PFSK-1 (cell line): Measurements from ENCODE around the gene TLL1.

Experiments
- FOXP2 ChIP-seq: optimal IDR thresholded peaks from 2 replicates; pipeline ENCODE3; 2011; ENCODE audit warnings: borderline replicate concordance, control low read depth, inconsistent platforms; ENCODE audit not compliant: insufficient read depth; ENCODE audit errors: extremely low read length, extremely low read depth
- POLR2AphosphoS5 ChIP-seq: IDR thresholded peaks from 2 replicates; pipeline ENCODE4 v1.6.1; 2012; ENCODE audit warnings: low read depth, mild to moderate bottlenecking, control low read depth, low read length, moderate library complexity
- SIN3A ChIP-seq: IDR thresholded peaks from 2 replicates; pipeline ENCODE4 v1.6.1; 2012; ENCODE audit warnings: mild to moderate bottlenecking, low read length, moderate library complexity, borderline replicate concordance; ENCODE audit not compliant: insufficient read depth
- TAF1 ChIP-seq: IDR thresholded peaks from 2 replicates; pipeline ENCODE4 v1.6.1; 2012; ENCODE audit warnings: low read length, control low read depth, borderline replicate concordance; ENCODE audit not compliant: insufficient read depth
- TF ChIP-seq, protein P1 (sequence below), 2 experiments: IDR thresholded peaks; 2 replicates each; pipeline versions ENCODE4 v1.6.1 to v1.8.0; 2011 to 2012; ENCODE audit warnings: low read depth in 2 of 2, low read length in 2 of 2, control low read depth in 1 of 2, inconsistent platforms in 1 of 2, mild to moderate bottlenecking in 1 of 2, moderate library complexity in 1 of 2; ENCODE audit not compliant: insufficient read depth in 1 of 2

TLL1 gene

DNA sequence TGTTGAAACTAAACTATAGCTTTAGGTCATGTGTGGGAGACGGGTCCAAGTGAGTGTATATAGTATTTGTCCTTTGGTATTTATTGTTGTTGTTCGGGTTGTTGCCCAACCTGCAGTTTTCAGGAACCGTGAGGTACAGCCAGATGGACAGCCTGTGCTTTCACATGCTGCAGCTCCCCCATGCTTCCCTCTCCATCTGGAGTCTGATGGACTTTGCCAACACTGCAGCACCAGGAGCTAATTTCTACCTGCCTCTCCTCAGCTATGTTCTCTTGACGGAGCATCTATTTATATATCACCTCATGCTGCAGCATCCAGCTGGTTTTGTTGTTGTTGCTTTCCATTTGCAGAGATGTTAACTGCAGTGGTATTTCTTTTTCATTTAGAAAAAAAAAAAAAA lies 80.1 kb downstream of the TLL1 start:
- TF ChIP-seq FOXP2 (no peak), SIN3A (no peak), POLR2AphosphoS5 (no peak), TAF1 (no peak)
- TF ChIP-seq, protein P1, sequence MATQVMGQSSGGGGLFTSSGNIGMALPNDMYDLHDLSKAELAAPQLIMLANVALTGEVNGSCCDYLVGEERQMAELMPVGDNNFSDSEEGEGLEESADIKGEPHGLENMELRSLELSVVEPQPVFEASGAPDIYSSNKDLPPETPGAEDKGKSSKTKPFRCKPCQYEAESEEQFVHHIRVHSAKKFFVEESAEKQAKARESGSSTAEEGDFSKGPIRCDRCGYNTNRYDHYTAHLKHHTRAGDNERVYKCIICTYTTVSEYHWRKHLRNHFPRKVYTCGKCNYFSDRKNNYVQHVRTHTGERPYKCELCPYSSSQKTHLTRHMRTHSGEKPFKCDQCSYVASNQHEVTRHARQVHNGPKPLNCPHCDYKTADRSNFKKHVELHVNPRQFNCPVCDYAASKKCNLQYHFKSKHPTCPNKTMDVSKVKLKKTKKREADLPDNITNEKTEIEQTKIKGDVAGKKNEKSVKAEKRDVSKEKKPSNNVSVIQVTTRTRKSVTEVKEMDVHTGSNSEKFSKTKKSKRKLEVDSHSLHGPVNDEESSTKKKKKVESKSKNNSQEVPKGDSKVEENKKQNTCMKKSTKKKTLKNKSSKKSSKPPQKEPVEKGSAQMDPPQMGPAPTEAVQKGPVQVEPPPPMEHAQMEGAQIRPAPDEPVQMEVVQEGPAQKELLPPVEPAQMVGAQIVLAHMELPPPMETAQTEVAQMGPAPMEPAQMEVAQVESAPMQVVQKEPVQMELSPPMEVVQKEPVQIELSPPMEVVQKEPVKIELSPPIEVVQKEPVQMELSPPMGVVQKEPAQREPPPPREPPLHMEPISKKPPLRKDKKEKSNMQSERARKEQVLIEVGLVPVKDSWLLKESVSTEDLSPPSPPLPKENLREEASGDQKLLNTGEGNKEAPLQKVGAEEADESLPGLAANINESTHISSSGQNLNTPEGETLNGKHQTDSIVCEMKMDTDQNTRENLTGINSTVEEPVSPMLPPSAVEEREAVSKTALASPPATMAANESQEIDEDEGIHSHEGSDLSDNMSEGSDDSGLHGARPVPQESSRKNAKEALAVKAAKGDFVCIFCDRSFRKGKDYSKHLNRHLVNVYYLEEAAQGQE (IDR thresholded peaks at IDR 0.05; ENCODE audit: insufficient read depth in 1 of 2, low read depth in 2 of 2, low read length in 2 of 2), result no peak

DNA sequence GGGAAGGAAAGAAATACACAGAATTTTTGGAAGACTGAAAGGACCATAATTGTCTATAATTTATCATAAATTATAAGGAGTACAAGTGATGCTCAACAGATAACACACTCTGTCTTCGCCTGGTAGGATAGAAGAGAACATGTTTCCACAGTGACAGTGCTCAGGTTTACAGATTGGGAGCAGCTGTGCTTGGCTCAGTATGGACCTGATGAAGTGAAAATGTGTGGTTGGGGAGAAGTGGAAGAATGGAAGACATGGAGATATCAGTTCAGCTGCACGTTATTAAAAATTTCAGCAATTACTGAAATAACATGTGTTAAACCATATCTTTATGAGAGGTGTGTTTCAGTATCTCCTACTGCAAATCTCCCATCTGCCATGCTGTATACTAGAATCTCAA lies 90.6 kb downstream of the TLL1 start:
- TF ChIP-seq, protein P1 (IDR thresholded peaks at IDR 0.05; ENCODE audit: insufficient read depth in 1 of 2, low read depth in 2 of 2, low read length in 2 of 2), result no peak
- TF ChIP-seq SIN3A, result no peak
- TF ChIP-seq POLR2AphosphoS5, result no peak
- TF ChIP-seq FOXP2, result no peak
- TF ChIP-seq TAF1, result no peak

DNA sequence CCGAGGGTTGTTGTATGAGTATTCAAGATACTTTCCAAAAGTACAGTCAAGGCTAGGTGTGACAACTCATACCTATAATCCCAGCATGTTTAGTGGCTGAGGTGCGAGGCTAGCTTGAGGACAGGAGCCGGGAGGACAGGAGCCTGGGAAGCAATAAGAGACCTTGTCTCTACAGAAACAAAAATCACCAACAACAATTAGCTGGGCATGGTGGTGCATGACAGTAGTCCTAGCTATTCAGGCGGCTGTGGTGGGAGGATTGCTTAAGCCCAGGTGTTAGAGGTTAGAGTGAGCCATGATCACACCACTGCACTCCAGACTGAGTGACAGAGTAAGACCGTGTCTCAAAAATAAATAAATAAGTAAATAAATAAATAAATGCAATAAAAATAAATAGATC lies 91.6 kb downstream of the TLL1 start:
- TF ChIP-seq POLR2AphosphoS5, result no peak

DNA sequence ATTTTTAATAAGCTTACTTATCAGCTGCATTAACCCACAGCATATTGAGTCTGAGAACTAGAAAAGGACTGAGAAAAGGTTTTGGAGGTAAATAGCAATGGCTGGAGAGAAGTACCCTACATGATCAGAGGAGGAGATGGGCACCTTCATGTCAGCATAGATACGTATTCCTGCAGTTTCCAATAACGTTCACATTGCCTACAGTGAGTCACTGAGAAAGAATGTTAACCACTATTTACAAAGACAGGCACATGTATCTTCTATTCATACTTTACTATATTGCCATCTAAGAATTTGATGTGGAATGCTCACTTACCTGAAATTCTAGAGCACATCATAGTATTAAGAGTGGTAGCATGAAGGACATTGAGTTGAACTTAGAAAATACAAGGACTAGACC lies 92.5 kb downstream of the TLL1 start:
- TF ChIP-seq TAF1 (no peak), POLR2AphosphoS5 (no peak), SIN3A (no peak), FOXP2 (no peak)
- TF ChIP-seq, protein P1 (IDR thresholded peaks at IDR 0.05; ENCODE audit: insufficient read depth in 1 of 2, low read depth in 2 of 2, low read length in 2 of 2), result no peak

DNA sequence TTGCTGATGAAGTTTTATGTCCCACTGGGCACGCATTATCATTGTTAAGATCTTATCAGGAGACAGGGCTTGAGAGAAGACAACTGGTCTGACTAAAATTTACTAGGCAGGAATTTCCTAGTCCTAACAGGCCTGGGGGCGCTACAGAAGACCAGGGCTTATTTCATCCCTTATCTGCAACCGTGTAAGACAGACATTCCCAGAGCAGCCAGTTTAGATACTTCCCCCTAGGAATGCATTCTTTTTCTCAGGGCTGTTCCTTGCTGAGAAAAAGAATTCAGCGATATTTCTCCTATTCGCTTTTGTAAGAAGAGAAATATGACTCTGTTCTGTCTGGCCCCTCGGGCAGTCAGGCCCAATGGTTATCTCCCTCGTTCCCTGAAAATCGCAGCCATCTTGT lies 93.8 kb downstream of the TLL1 start:
- no peak for TF ChIP-seq TAF1
- no peak for TF ChIP-seq POLR2AphosphoS5

DNA sequence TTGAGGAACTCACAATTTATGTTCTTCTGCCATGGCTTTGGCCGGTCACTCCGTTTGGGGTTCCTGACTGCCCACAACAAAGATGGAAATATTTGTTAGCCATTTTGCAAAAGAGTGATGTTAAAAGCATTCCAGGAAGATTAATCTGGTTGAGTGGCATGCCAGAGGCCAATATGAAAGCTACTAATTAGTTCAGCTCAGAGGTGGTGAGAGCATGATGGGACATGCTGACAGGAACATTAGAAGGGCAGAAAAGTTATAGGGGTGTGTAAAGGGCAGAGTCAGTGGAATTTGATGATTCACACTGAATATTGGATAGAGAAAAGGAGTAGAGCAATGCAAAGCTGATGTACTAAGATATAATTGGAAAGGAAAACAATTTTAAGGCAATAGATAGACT lies 94.4 kb downstream of the TLL1 start:
- TF ChIP-seq, protein P1 (IDR thresholded peaks at IDR 0.05; ENCODE audit: insufficient read depth in 1 of 2, low read depth in 2 of 2, low read length in 2 of 2), result no peak
- TF ChIP-seq FOXP2 (no peak), POLR2AphosphoS5 (no peak), SIN3A (no peak), TAF1 (no peak)
